A549 (cell line): ENCODE results near the gene MUC12.
A peak's percentile ranks its signal among the peaks of the same experiment; 100 is the strongest.

Source experiments
- BCL3 ChIP-seq: fragments of >200 bp; sonication (Bioruptor Twin); formaldehyde crosslinking; IDR thresholded peaks from 3 replicates; pipeline ENCODE4 v1.6.1; 2016
- CEBPB ChIP-seq, 2 experiments: fragments of >200 bp in 1 of 2; sonication (Bioruptor Twin) in 1 of 2; formaldehyde crosslinking in 1 of 2; IDR thresholded peaks; 2 replicates each; pipeline ENCODE4 v1.6.1; 2012 to 2016
- CTCF ChIP-seq: fragments of >200 bp; sonication (Bioruptor Twin); formaldehyde crosslinking; IDR thresholded peaks from 3 replicates; pipeline ENCODE4 v1.5.1; 2016
- EHMT2 ChIP-seq: fragments of 200-600 bp; sonication (generic); IDR thresholded peaks from 2 replicates; pipeline ENCODE4 v1.6.1; 2016; ENCODE audit warnings: antibody characterized with exemption, low read depth, mild to moderate bottlenecking, moderate library complexity
- ESRRA ChIP-seq: fragments of 150-350 bp; IDR thresholded peaks from 2 replicates; pipeline ENCODE4 v1.6.1; 2014; ENCODE audit warnings: mild to moderate bottlenecking, low read length, borderline replicate concordance
- FOSL2 ChIP-seq, 2 experiments: fragments of 450-650 bp in 1 of 2; fragments of >200 bp in 1 of 2; sonication (Bioruptor Twin) in 1 of 2; formaldehyde crosslinking; IDR thresholded peaks; 2 replicates each; pipeline versions ENCODE4 v1.5.0 to v1.6.1; 2016 to 2020; ENCODE audit warnings: mild to moderate bottlenecking in 1 of 2, moderate library complexity in 1 of 2
- HDAC2 ChIP-seq: fragments of 200-600 bp; sonication (generic); IDR thresholded peaks from 2 replicates; pipeline ENCODE4 v1.6.1; 2016
- JUN ChIP-seq, 2 experiments: fragments of >200 bp; sonication (Bioruptor Twin); formaldehyde crosslinking; IDR thresholded peaks; 2 replicates in 1 of 2; 3 replicates in 1 of 2; pipeline ENCODE4 v1.6.1; 2016 to 2017
- PBX3 ChIP-seq: IDR thresholded peaks from 2 replicates; pipeline ENCODE4 v1.6.1; 2012
- POLR2AphosphoS2 ChIP-seq: conservative IDR thresholded peaks from 2 replicates; pipeline ENCODE4 v1.6.1; 2012; ENCODE audit warnings: low read length, improper control_type of control experiment, inconsistent platforms

- TF ChIP-seq JUN (IDR thresholded peaks at IDR 0.05) (no peak), HDAC2 (no peak), PBX3 (no peak), CEBPB (IDR thresholded peaks at IDR 0.05) (no peak), CTCF (no peak), FOSL2 (IDR thresholded peaks at IDR 0.05) (no peak), FOSL2 (CRISPR knock-in tag; IDR thresholded peaks at IDR 0.05) (peak; percentile 56), ESRRA (no peak), EHMT2 (no peak), BCL3 (no peak), POLR2AphosphoS2 (no peak)
These were observed 14.3 kb downstream of the MUC12 start for GRCh38 chr7:100983451-100984187.
